Neural crest cell (in vitro differentiated cells): Measurements from ENCODE around the gene HLA-DMA. TPM values are rescaled to one million over a fixed set of nuclear protein-coding genes. Genes with fewer than 3 reads are reported as not detected.

ENCODE experiments used
- DNase-seq: peaks from one replicate; pipeline ENCODE4 v3.0.0; 2021; ENCODE audit warnings: low read depth, mixed read lengths, low spot score
- H3K27ac Mint-ChIP-seq: one replicate; pipeline ENCODE4 v1.8.0; 2021; ENCODE audit warnings: mild to moderate bottlenecking, mixed read lengths; ENCODE audit not compliant: unreplicated experiment
- H3K27me3 Mint-ChIP-seq: 2 replicates; pipeline ENCODE4 v1.8.0; 2021; ENCODE audit warnings: low read depth, mild to moderate bottlenecking, mixed read lengths
- H3K36me3 Mint-ChIP-seq: 2 replicates; pipeline ENCODE4 v1.8.0; 2021; ENCODE audit warnings: low read depth, mild to moderate bottlenecking, mixed read lengths
- H3K4me1 Mint-ChIP-seq: 2 replicates; pipeline ENCODE4 v1.8.0; 2021; ENCODE audit warnings: mixed read lengths
- H3K4me3 Mint-ChIP-seq: one replicate; pipeline ENCODE4 v1.8.0; 2021; ENCODE audit warnings: mild to moderate bottlenecking, mixed read lengths
- H3K9me3 Mint-ChIP-seq: 2 replicates; pipeline ENCODE4 v1.8.0; 2021; ENCODE audit warnings: mixed read lengths
- CTCF ChIP-seq: fragments of 200-600 bp; sonication (generic); conservative IDR thresholded peaks from 2 replicates; pipeline ENCODE4 v1.5.0; 2021; ENCODE audit warnings: antibody characterized with exemption, mild to moderate bottlenecking
- total RNA-seq: library from RNA; stranded (reverse); gene quantifications from 2 replicates; pipeline ENCODE4 v1.2.1, GENCODE V29; 2021

HLA-DMA gene
- total RNA-seq, 1 donor from 2014 or later, result 1.7 TPM

- TF ChIP-seq CTCF, result no peak
- H3K4me1 Mint-ChIP-seq, result peaks cover 6% of the 10 kb centered on the region
- no peaks in the 10 kb centered on the region for H3K9me3 Mint-ChIP-seq
- peaks cover 69% of the 10 kb centered on the region for H3K27me3 Mint-ChIP-seq
- DNase-seq, result no peak
- H3K36me3 Mint-ChIP-seq, result no peaks in the 10 kb centered on the region
- H3K4me3 Mint-ChIP-seq, result no peak overlapping the region
- H3K27ac Mint-ChIP-seq, result no peak overlapping the region
Observed at GRCh38 chr6:32938494-32938893, 14.4 kb downstream of the HLA-DMA start.

- H3K27ac Mint-ChIP-seq, result no peak overlapping the region
- H3K4me3 Mint-ChIP-seq, result no peak overlapping the region
Observed at GRCh38 chr6:32937230-32937633, 15.7 kb downstream of the HLA-DMA start.

GRCh38 chr6:32936239-32937152, 16.4 kb downstream of the HLA-DMA start:
- H3K4me3 Mint-ChIP-seq, result no peak overlapping the region
- peaks cover 71% of the 10 kb centered on the region for H3K27me3 Mint-ChIP-seq
- no peaks in the 10 kb centered on the region for H3K36me3 Mint-ChIP-seq
- DNase-seq, result no peak
- TF ChIP-seq CTCF, result no peak
- H3K4me1 Mint-ChIP-seq, result peaks cover 6% of the 10 kb centered on the region
- no peaks in the 10 kb centered on the region for H3K9me3 Mint-ChIP-seq
- no peak overlapping the region for H3K27ac Mint-ChIP-seq

More at GRCh38 chr6:32937230-32937633, 15.7 kb downstream of the HLA-DMA start:
- H3K27me3 Mint-ChIP-seq, result peaks cover 67% of the 10 kb centered on the region
- H3K4me1 Mint-ChIP-seq, result peaks cover 6% of the 10 kb centered on the region
- no peaks in the 10 kb centered on the region for H3K36me3 Mint-ChIP-seq
- H3K9me3 Mint-ChIP-seq, result no peaks in the 10 kb centered on the region
- no peak for DNase-seq
- TF ChIP-seq CTCF, result no peak

- DNase-seq, result no peak
- Mint-ChIP-seq H3K27me3 (peaks cover 72% of the 10 kb centered on the region), H3K36me3 (no peaks in the 10 kb centered on the region), H3K4me3 (no peak overlapping the region), H3K9me3 (no peaks in the 10 kb centered on the region), H3K27ac (no peak overlapping the region), H3K4me1 (peaks cover under 1% of the 10 kb centered on the region)
- no peak for TF ChIP-seq CTCF
Observed at GRCh38 chr6:32935551-32936238, 17.2 kb downstream of the HLA-DMA start.

- no peaks in the 10 kb centered on the region for H3K36me3 Mint-ChIP-seq
- peaks cover 86% of the 10 kb centered on the region for H3K27me3 Mint-ChIP-seq
- H3K4me1 Mint-ChIP-seq, result no peaks in the 10 kb centered on the region
- peak; percentile 76 for DNase-seq
- no peak overlapping the region for H3K27ac Mint-ChIP-seq
- peak; percentile 86 for TF ChIP-seq CTCF
- H3K4me3 Mint-ChIP-seq, result no peak overlapping the region
- no peaks in the 10 kb centered on the region for H3K9me3 Mint-ChIP-seq
Observed at GRCh38 chr6:32933661-32934085, 19.2 kb downstream of the HLA-DMA start.
